GM19328 (cell line): ENCODE data around the gene GPER1.

Experiments
- ATAC-seq: cut with Tn5 transposase; IDR thresholded peaks from one replicate; pipeline ENCODE4 v1.9.1; 2021; ENCODE audit warnings: mild to moderate bottlenecking, moderate library complexity; ENCODE audit not compliant: unreplicated experiment

The GPER1 gene

GRCh38 chr7:1053816-1054370 lies 34.0 kb upstream of the GPER1 start:
- no peak for ATAC-seq

GRCh38 chr7:1054438-1054837 lies 33.5 kb upstream of the GPER1 start:
- no peak for ATAC-seq

GRCh38 chr7:1054861-1055450 lies 33.0 kb upstream of the GPER1 start:
- no peak for ATAC-seq

GRCh38 chr7:1055491-1055955 lies 32.4 kb upstream of the GPER1 start:
- ATAC-seq = no peak

- no peak for ATAC-seq
Measured at GRCh38 chr7:1055956-1056784, 31.7 kb upstream of the GPER1 start.

GRCh38 chr7:1056785-1057410 lies 31.0 kb upstream of the GPER1 start:
- no peak for ATAC-seq

- ATAC-seq = no peak
Measured at GRCh38 chr7:1057416-1058291, 30.3 kb upstream of the GPER1 start.

GRCh38 chr7:1058311-1058710 lies 29.6 kb upstream of the GPER1 start:
- ATAC-seq = no peak

- ATAC-seq = no peak
Measured at GRCh38 chr7:1058821-1059199, 29.1 kb upstream of the GPER1 start.

GRCh38 chr7:1059200-1060091 lies 28.5 kb upstream of the GPER1 start:
- no peak for ATAC-seq

- ATAC-seq = no peak
Measured at GRCh38 chr7:1060315-1061072, 27.4 kb upstream of the GPER1 start.

- ATAC-seq = no peak
Measured at GRCh38 chr7:1061180-1061579, 26.7 kb upstream of the GPER1 start.

GRCh38 chr7:1062296-1063294 lies 25.3 kb upstream of the GPER1 start:
- peak; percentile 46 for ATAC-seq

GRCh38 chr7:1063361-1063760 lies 24.6 kb upstream of the GPER1 start:
- ATAC-seq = no peak

GRCh38 chr7:1064581-1064980 lies 23.3 kb upstream of the GPER1 start:
- no peak for ATAC-seq

- no peak for ATAC-seq
Measured at GRCh38 chr7:1065263-1065584, 22.7 kb upstream of the GPER1 start.

- ATAC-seq = peak; percentile 52
Measured at GRCh38 chr7:1065585-1066241, 22.2 kb upstream of the GPER1 start.

- no peak for ATAC-seq
Measured at GRCh38 chr7:1066242-1066588, 21.7 kb upstream of the GPER1 start.
